HG03045 (cell line): ENCODE data around the gene CARD9.

Source experiments
- ATAC-seq: cut with Tn5 transposase; IDR thresholded peaks from one replicate; pipeline ENCODE4 v1.9.1; 2021; ENCODE audit warnings: mild to moderate bottlenecking, moderate library complexity; ENCODE audit not compliant: unreplicated experiment

The CARD9 gene

DNA sequence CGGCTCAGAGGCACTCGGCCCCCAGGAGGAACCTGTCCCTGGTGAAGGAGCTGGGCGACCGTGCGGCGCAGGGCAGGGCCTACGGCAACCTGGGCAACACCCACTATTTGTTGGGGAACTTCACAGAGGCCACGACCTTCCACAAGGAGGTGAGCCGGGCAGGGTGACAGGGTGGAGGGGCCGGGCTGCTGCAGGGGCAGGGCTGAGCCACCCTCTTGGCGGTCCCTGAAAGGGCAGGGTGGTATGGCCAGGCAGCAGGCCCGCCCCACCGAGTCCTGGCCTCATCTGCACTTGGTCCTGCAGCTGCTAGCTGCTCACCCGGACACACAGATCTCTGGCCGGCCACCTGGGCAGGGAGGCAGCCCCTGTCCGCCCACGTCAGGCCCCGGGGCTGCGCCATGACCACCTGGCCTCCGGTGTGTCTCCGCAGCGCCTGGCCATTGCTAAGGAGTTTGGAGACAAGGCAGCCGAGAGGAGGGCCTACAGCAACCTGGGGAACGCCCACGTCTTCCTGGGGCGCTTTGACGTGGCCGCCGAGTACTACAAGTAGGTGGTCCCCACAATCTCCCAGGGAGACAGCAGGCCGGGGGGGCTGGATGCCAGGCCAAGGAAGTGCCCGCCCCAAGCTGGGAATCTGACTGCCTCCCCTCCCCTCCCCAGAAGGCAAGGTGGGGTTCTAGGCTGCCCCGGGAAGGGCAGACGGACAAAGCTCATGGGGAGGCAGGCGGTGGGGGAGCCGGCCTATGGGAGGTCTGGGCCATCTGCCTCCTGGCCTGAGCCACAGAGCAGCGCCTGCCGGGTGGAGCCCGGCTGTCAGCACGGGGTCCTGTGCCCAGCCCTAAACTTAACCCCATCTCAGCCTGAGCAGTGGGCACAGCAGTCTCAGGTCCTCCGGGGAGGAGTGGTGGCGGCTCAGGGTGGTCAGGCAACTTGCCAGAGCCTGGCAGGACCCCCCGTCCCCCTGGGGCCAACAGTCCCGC lies 35.8 kb downstream of the CARD9 start:
- ATAC-seq: no peak

DNA sequence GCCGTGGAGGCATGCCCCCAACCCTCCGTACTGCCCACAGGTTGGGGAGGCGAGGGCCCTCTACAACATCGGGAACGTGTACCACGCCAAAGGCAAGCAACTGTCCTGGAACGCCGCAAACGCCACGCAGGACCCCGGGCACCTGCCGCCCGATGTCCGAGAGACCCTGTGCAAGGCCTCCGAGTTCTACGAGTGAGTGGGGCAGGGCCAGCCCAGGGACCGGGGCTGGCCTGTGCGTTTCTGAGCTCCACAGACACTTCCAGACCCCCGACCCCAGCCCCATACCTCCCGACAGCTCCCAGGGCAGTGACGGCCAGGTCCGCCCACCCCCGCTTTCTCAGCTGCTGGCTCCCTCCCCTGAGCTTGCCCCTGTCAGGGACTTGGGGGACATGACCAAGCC lies 36.6 kb downstream of the CARD9 start:
- ATAC-seq: no peak

DNA sequence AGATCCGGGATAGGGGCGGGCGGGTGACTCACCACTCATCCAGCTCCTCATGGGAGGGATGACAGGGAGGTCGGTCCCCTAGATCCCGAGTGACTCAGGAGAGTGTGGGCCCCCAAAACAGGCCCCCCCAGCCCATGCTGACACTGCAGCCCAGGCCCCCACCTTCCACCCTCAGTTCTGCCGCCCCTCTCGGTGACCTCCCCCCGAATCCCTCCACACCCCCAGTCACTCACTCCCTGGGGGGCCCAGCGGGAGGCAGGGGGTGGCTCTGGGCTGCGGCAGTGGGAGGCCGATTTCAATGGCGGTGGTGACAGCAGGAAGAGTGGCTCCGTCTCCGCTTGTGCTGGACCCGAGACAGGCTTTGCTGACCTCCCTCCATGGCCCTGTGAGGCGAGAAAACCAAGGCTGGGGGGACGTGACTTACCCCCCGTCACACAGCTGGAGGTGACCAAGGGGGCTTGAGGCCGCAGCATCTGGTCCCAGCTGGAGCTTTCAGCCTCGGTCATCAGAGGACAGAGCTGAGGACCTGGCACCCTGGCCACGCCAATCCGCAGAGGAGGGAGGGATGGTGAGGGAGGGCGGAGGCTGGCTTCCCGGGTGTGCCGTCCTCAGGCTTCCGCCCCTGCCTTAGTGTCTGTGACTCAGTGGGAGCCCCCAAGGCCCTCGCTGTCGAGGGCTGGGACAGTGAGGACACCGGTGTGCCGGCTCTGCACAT lies 37.2 kb downstream of the CARD9 start:
- ATAC-seq: no peak

DNA sequence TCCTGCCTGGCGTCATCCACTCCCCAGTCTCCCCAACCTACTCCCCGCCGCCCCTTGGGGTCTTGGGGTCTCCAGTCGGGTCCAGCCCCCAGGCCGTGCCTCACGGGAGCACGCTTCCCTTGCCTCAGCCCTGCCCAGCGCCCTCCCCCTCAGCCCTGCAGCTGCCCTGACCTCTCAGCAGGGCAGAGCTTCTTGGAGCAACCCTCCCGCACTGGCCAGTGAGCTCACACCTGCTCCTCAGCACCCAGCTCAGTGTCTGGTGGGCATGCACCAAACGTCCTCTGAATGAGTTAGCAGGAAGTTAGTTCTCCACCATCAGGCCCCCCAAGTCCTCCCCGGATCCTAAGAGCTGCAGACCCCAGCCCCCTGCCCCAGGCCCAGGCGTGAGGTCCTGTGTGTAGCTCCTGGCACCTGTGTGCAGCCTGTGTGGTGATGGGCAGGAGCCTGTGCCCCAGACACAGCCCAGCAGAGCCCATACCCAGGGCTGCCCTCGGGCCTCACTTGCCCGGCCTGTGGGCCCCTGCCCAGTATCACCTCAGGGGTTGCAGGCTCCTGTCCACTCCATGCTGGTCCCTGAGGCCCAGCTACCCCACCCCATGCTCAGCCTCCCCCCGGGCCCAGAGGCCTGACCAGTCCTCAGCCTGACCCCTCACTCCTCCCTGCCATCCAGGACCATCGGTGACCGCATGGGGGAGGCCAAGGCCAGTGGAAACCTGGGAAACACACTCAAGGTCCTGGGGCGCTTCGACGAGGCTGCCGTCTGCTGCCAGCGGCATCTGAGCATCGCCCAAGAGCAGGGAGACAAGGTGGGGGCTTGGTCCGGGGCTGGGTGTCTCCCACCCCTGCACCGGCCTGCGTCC lies 37.9 kb downstream of the CARD9 start:
- no peak for ATAC-seq

DNA sequence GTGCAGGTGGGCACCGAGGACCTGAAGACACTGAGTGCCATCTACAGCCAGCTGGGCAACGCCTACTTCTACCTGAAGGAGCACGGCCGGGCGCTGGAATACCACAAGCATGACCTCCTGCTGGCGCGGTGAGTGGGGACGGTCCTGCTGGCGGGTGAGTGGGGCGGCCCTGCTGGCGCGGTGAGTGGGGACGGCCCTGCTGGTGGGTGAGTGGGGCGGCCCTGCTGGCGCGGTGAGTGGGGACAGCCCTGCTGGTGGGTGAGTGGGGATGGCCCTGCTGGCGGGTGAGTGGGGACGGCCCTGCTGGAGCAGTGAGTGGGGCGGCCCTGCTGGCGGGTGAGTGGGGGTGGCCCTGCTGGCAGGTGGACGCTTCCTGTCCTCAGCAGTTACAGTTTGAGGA lies 38.9 kb downstream of the CARD9 start:
- ATAC-seq: no peak

DNA sequence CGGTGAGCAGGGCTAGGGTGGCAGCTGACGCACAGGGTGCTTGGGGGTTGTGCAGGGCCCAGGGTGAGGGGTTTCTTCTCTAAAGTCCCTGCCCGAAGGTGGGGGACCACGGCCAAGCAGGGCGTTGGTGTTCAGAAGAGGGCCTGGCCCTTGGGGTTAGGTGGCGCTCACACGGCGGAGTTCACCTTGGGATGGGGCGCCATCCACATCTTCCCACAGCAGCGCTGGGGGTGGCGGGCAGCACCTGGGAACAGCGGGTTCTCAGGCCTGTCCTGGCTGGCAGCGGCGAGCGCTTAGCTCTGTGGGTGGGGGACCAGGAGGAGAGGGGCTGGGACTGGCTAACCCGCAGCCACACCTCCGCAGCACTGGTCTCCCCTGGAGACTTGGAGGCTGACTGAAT lies 40.0 kb downstream of the CARD9 start:
- ATAC-seq: no peak

DNA sequence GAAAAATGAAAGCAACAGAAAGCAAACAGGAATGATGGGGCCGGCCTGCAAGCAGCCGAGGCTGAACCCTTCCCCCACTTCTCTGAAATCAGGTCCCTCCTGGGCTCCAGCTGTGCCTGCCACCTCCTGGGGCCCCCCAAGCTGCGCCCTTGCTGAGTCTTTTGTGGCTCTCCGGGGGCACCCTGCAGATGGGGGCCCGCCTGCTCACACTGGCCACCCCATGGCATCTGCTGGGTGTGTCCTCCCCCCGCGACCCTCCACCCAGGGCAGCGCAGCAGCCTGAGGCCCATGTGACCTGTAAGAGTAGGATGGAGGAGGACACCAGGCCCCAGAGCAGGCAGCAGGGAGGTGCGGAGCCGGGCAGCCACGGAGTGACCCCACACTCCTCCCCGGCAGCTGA lies 40.4 kb downstream of the CARD9 start:
- ATAC-seq: no peak

DNA sequence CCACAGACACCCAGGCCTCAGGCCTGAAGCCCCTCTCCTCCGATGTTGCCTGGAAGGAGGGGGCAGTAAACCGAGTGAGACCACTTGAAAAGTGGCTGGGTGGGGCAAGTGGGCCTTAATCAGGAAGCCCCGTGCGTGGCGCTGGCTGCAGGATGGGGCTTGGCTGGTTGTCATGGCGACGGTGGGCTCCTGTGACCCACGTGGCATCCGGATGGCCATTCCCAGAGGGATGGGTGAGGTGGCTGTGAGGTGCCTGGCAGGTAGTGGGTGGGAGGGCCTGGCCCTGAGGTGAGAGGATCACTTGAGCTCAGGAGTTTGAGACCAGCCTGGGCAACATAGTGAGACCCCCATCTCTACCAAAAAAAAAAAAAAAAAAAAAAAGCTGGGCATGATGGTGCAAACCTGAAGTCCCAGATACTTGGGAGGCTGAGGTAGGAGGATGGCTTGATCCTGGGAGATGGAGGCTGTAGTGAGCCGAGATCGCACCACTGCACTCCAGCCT lies 40.9 kb downstream of the CARD9 start:
- ATAC-seq: no peak

DNA sequence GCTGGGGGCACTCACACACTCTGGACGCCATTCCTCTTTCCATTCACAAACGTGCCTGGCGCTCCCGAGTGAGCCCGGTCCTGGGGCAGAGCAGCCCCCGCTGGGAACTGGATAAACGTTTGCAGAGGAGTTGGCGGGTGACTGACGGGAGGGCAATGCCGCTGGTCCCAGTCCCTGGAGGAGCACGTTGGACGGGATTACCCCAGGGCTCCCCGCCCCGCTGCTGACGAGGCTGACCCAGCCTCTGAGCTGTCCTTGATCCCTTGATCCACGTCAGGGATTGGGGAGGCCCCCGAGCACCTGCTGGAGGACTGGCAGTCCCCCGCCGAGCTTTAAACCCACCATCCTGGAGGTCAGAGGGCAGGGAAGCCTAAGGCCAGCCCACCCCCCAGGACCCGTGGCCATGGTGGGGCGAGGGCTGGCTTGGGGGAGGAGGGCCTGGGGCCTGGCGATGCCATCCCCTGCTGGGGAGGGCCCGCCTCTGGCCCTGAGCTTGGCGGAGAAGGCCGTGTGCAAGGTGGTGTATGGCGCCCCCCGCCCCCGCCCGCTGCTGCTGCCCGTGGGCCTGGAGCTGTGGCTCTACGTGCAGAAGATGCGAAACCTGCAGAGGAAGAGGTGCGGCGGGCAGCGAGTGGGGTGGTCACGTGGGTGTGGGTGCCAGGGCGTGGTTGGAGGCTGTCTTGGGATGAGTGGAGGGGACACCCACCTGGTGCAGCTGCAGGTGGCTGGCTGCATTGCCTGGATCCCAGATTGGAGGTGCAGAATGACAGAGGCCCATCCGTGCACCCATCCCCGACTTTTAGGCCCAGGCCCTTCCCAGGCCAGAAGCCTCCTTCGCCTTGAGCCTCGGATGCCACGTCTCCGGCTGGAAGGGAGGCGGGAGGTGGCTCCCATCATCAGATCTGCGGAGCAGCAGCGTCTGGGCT lies 41.6 kb downstream of the CARD9 start:
- ATAC-seq: no peak

DNA sequence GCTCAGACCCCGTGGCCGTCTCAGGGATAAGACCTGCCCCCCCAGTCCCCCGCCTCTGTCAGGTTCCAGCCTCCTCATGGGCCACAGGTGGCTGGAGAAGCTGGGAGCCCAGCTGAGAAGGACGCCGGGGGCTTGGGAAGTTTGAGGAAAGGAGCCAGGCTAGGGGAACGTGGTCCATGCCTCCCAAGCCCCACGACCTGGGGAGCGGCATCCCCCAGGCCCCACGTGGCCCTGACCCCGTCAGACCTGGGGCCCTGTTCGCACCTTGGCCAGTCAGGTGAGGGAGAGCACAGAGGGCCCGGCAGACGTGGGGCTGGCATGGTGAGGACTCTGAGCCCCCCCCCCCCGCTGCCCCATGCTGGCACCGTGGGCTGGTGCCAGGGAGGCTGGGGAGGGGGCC lies 42.4 kb downstream of the CARD9 start:
- ATAC-seq: no peak

DNA sequence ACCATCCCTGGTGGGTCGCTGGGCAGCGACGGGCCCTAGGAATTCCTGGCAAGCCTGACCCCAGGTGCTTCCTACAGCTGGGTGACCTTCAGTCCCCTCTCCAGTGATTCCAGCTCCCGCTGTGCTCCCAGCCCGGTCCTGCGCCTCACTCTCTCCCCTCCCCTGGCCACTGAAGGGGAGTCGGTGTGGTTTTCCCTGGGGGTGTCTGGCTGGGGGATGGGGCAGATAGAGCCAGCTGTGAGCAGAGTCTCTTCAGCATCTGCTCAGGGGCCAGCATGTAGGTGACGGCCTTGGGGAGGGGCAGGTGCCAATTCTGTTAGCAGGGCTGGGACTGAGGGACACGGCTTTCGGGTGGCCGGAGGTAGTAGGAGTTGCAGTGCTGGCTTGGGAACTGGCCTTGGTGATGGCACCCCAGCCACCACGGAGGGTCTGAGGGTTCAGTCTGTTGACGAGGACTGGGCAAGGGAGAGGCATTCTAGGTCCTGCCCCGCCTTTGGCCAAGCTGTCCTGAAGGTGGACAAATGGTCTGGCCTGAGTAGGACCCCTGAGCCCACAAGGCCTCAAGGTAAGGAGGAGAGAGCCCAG lies 43.0 kb downstream of the CARD9 start:
- no peak for ATAC-seq

DNA sequence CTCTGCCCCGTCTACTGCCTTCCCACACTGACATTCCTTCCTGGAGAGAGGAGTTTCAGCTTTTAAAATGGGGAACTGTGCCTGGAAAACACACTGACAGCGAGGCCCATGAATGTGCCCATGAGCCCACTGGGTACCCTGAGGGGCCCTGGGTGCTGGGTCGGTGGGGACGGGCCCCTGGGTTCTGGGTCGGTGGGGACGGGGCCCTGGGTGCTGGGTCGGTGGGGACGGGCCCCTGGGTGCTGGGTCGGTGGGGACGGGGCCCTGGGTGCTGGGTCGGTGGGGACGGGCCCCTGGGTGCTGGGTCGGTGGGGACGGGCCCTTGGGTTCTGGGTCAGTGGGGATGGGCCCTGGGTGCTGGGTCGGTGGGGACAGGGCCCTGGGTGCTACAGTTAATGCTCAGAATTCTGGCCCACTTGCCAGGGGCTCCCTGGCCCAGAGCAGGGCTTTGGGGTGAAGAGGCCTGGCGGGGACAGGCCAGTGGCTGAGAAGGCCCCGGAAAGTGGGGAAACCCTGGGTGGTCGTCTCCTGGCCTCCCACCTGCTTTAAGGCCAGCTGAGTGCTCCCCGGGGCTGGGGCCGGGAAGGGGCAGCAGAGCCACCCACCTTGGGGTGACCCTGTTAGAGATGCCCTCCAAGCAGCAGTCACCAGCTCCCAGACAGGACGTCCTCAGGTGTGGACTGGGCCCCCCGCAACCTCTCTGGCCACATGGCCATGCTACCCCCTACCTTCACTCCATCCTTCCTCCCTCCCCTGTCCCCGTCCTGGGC lies 43.6 kb downstream of the CARD9 start:
- ATAC-seq: no peak

DNA sequence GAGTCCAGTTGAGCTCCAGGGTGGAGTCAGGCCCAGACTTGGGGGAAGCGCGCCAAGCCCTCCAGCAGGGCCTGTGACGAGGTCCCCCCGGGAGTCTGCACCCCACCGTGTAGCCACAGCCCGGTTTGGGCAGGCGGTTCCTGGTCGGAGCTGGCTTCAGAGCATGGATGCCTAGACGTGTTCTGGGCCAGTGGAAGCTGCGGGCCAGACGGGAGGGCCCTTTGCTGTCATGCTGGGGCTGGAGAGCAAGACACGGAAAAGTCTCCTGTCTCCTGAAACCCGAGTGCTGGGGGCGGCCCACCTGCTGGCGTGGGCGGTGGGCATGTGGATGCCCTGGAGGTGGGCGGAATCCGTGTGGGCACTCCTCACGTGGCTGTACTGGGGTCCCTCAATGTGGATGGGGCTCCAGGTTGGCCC lies 44.2 kb downstream of the CARD9 start:
- ATAC-seq: no peak

DNA sequence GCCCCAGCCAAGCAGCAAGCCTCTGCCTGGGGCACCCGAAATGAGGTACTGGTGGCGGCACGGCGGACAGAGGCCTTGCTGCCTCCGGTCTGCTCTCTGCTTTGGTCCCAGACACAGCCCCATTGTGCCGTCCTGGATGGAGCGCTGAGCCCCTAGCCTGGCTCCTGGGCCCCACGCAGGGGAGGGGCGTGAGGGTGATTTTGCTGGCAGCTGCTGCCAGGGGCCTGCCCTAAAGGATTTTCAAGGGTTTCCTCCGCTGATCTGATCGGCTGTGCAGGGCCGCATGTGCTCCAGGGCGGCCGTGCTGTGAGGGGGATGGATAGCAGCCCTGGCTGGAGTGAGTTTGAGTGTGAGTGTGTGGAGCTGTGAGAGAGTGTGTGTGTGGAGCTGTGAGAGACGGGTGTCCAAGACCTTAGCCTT lies 44.8 kb downstream of the CARD9 start:
- ATAC-seq: no peak

DNA sequence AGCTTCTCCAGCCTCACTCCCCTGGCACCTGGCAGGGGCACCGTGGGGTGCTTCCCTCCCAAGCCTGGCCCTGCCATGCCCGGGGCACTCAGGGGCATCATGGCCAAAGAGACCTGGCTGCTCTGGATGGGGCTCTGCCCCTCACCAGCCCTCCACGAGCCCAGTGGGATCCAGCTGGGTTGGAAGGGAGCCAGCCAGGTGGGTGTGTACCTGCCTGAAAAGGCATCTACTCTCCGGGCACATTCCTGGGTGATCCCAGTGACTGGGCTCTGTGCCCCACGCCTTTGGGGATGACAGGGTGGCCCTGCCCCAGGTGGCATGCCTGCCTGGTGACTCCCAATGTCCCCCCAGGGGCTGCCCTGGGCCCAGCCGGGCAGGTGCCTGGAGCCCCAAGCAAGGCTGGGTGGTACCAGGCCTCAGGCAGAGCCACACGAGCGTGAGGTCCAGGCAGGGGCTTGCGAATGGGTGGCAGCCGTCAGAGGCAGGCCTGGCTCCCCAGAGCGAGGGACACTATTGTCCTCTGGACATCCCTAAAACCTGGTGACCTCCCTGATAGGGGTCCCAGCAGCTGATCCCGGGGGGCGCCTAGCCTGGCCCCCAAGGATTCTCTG lies 45.4 kb downstream of the CARD9 start:
- ATAC-seq: no peak

DNA sequence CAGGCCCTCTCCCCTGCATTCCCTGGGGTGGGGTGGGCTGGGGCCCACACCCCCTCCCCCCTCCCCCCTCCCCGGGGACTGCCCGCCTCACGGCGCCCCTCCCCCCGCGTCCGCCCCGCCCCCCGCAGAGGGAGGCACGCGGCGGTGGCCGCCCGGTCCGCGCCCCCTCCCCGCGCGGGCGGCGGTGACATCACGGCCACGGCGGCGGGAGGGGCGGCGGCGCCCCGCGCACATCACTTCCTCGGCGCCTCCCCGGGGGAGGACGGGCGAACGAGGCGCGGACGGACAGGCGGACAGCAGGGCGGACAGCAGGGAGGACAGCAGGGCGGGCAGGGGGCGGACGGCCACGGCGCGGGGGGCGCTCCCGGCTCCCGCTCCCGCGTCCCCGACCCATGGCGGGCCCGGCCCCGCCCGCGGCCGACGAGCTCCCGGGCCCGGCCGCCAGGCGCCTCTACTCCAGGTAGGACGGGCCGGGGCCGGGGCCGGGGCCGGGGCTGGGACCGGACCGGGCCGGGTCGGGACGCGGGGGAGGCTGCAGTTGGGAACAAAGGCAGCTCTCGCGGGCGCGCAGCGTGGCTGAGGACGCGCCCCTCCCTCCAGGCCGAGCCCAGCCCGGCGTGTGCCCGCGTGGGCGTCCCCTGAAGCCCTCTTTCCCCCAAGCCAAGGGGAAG lies 46.0 kb downstream of the CARD9 start, which contains the start of gene GPSM1:
Gene GPSM1 (plus strand): TSS at position 236 of the 671 bp plus-strand sequence. CDS start 157 bp downstream, at position 393.
- ATAC-seq: no peak

DNA sequence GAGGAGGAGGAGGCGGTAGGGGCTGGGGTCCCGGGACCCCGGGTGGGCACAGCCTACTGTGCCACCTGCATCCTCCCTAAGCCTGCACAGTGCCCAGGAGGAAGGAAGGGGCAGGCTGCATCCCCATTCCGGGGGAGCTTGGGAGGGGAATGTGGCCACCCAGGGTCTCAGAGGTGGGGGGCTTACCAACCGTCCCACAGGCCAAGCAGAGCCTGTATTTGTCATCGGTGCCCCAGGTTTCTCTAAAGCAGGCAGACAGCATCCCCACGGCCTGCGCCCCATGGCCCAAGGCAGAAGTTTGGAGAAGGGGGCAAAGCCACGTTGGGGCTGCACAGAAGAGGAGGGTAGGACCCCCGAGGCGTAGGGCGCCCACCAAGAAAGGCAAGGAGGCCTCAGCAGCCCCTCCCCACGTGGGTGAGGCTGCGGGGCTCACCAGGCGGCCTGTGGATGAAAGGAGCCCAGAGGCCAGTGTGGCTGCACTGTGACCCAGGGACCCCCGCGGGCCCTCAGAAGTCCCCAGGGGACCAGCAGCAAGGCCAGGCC lies 46.6 kb downstream of the CARD9 start:
- no peak for ATAC-seq
